K562 (cell line): ENCODE data around the gene RALGAPB. TPM values are rescaled to one million over a fixed set of nuclear protein-coding genes. Genes with fewer than 3 reads are reported as not detected.
A peak's percentile ranks its signal among the peaks of the same experiment; 100 is the strongest.

ENCODE experiments used
- ATAC-seq: fragments of 200-7000 bp; cut with Tn5 transposase; 3 replicates; pipeline ENCODE4 v1.9.1; 2020; ENCODE audit warnings: moderate library complexity
- BruUV-seq: library from RNA; stranded (reverse); fragments of 400-500 nt; replicated peaks from 2 replicates; lab custom pipeline; 2021; lab: Mats Ljungman, UMichigan
- CTCF ChIA-PET: fragments of 300-600 bp; formaldehyde crosslinking; extraction: SDS; loops from one replicate; lab custom pipeline; 2021; ENCODE audit warnings: low intra/inter-chr PET ratio; lab: Yijun Ruan, JAX
- POLR2A ChIA-PET: fragments of 300-600, 350-650 bp; sonication (Branson Sonifier 250); formaldehyde crosslinking; extraction: SDS; loops from one replicate; lab custom pipeline; 2021; ENCODE audit warnings: antibody characterized with exemption, inconsistent platforms; lab: Yijun Ruan, JAX
- DNase-seq, 4 experiments: peaks; one replicate each; pipeline versions ENCODE4 v3.0.0 to v3.0.0-alpha.2; 2011 to 2018; ENCODE audit warnings: low spot score in 3 of 4, mixed read lengths in 3 of 4; ENCODE audit errors: extremely low read depth in 1 of 4
- FAIRE-seq: peaks from 2 replicates; lab custom pipeline; 2011; peaks lifted over from hg19 to GRCh38; lab: Jason Lieb, UNC
- H2AFZ ChIP-seq: 2 replicates; pipeline ENCODE4 v1.6.0; 2011; ENCODE audit warnings: low read depth, low read length, control low read depth, inconsistent platforms
- H3K27ac ChIP-seq: fragments of 200-600 bp; 3 replicates; pipeline ENCODE4 v1.8.0; 2011; ENCODE audit warnings: low read depth, mild to moderate bottlenecking, control low read depth, inconsistent platforms, low read length, moderate library complexity, mixed read lengths; ENCODE audit errors: extremely low read depth
- H3K27me3 ChIP-seq, 2 experiments: fragments of 300-600 bp in 1 of 2; 2 replicates in 1 of 2; 3 replicates in 1 of 2; pipeline versions ENCODE4 v1.6.0 to v1.8.0; 2011; ENCODE audit warnings: inconsistent platforms in 2 of 2, low read length in 2 of 2, mild to moderate bottlenecking in 1 of 2, mixed read lengths in 1 of 2, moderate library complexity in 1 of 2; ENCODE audit not compliant: control insufficient read depth in 2 of 2, insufficient read depth in 2 of 2
- H3K36me3 ChIP-seq: fragments of 300-600 bp; 3 replicates; pipeline ENCODE4 v1.8.0; 2011; ENCODE audit warnings: mild to moderate bottlenecking, low read length, inconsistent platforms; ENCODE audit not compliant: control insufficient read depth, insufficient read depth
- H3K4me1 ChIP-seq, 2 experiments: fragments of 200-600 bp in 1 of 2; replicated peaks in 1 of 2; 2 replicates in 1 of 2; 3 replicates in 1 of 2; pipeline versions ENCODE4 v1.5.1 to v1.8.0; 2011; ENCODE audit warnings: inconsistent platforms in 2 of 2, low read length in 2 of 2, mild to moderate bottlenecking in 1 of 2, mixed read lengths in 1 of 2, moderate library complexity in 1 of 2; ENCODE audit not compliant: control insufficient read depth in 2 of 2, insufficient read depth in 2 of 2
- H3K4me2 ChIP-seq: 2 replicates; pipeline ENCODE4 v1.6.1; 2011; ENCODE audit warnings: low read length, control low read depth, inconsistent platforms, mixed read lengths; ENCODE audit not compliant: insufficient read depth
- H3K4me3 ChIP-seq: fragments of 200-600 bp; sonication (generic), shearing (Covaris generic); 2 replicates; pipeline ENCODE4 v1.5.1; 2016; ENCODE audit warnings: control low read depth, inconsistent platforms
- H3K79me2 ChIP-seq: fragments of 200-600 bp; 3 replicates; pipeline ENCODE4 v1.8.0; 2011; ENCODE audit warnings: low read length, inconsistent platforms; ENCODE audit not compliant: control insufficient read depth, insufficient read depth
- H3K9ac ChIP-seq, 2 experiments: 2 replicates each; pipeline versions ENCODE4 v1.6.0 to v1.6.1; 2011; ENCODE audit warnings: low read depth in 2 of 2, low read length in 2 of 2, control low read depth in 1 of 2, inconsistent platforms in 1 of 2, mild to moderate bottlenecking in 1 of 2, mixed read lengths in 1 of 2; ENCODE audit not compliant: insufficient read depth in 1 of 2
- H3K9me1 ChIP-seq: one replicate; pipeline ENCODE4 v1.6.0; 2011; ENCODE audit warnings: inconsistent platforms, mild to moderate bottlenecking, low read length, moderate library complexity; ENCODE audit not compliant: control insufficient read depth, insufficient read depth
- H3K9me3 ChIP-seq: replicated peaks from 2 replicates; pipeline ENCODE4 v1.5.1; 2011; ENCODE audit warnings: low read depth, low read length, inconsistent platforms; ENCODE audit not compliant: control insufficient read depth, insufficient read depth
- H4K20me1 ChIP-seq: replicated peaks from 2 replicates; pipeline ENCODE4 v1.6.1; 2011; ENCODE audit warnings: low read length, inconsistent platforms, mixed read lengths; ENCODE audit not compliant: control insufficient read depth, insufficient read depth
- CC2D1A ChIP-seq: fragments of 450-650 bp; IDR thresholded peaks from 2 replicates; pipeline ENCODE4 v1.6.1; 2017; ENCODE audit warnings: mild to moderate bottlenecking
- TAF15 ChIP-seq: fragments of 200-400 bp; formaldehyde crosslinking; IDR thresholded peaks from 2 replicates; pipeline ENCODE4 v1.6.1; 2017; ENCODE audit warnings: mild to moderate bottlenecking, low read depth, low read length, moderate library complexity
- WGBS: fragments of 100-300 bp; shearing (Covaris generic); methylation state at CpG from one replicate; pipeline ENCODE4 v1.1.6; 2016; ENCODE audit warnings: low coverage, mixed read lengths; ENCODE audit not compliant: insufficient coverage; ENCODE audit errors: missing lambda C conversion rate; 5-methylcytosine and 5-hydroxymethylcytosine counted together
- in situ Hi-C: fragments of 300-500 bp; cut with MboI; formaldehyde crosslinking; loops from 4 replicates; pipeline ENCODE4 v1.15.0; 2018; ENCODE audit warnings: inconsistent platforms, mixed read lengths
- intact Hi-C: fragments of 100-400 bp; cut with micrococcal nuclease; formaldehyde crosslinking; loops from 2 replicates; pipeline ENCODE4 v1.14.2; 2022
- polyA plus RNA-seq, 8 experiments: library from polyadenylated mRNA; depleted of rRNA in 4 of 8; stranded (reverse) in 5 of 8; unstranded in 3 of 8; fragments of >200 nt; fragmentation: Nextera tagmentation in 2 of 8; fragmentation: Illumina TruSeq in 1 of 8; extraction: Ambion mirVana in 2 of 8; extraction: Trizol in 1 of 8; gene quantifications; 2 replicates each; pipeline versions ENCODE4 v1.2.1 to v1.2.3, GENCODE V29; 2011 to 2014; ENCODE audit warnings: inconsistent platforms in 1 of 8, missing spikeins in 1 of 8
- total RNA-seq, 7 experiments: library from RNA; depleted of rRNA in 6 of 7; stranded (reverse); fragments of >200 nt in 6 of 7; fragmentation: Illumina TruSeq in 2 of 7; extraction: Trizol in 2 of 7; gene quantifications; 2 replicates each; pipeline versions ENCODE4 v1.2.1 to v1.2.3, GENCODE V29; 2011 to 2021; ENCODE audit warnings: low replicate concordance in 1 of 7
- TF ChIP-seq, protein P1 (sequence below): fragments of 450-650 bp; IDR thresholded peaks from 2 replicates; pipeline ENCODE4 v1.6.1; 2018; ENCODE audit not compliant: partially characterized antibody

RALGAPB gene
- total and polyA plus RNA-seq, 9 of the 15 experiments (the other 6 are each of a cell fraction or from before 2014, with no cell fraction given), result 4.3 to 25.6 (median 13.6) TPM

DNA sequence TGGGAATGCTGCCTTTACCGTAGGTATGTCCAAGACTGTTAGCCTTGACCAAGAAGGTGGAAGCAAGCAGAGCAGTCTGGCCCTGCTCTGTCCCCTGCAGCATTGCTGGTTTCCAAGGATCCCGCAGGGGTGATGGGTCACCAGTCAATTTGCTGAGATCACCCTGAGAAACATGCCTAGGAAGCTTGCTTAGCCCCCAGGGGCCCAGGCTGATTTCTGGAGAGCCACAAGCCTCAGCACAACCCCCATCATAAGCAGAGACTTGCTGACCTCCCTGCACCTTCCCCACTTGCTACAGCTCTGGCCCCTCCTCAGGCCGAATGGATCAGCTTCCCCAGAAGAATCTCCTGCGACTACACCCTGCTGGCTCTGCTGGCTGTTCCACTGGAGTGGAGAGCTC is 150.4 kb downstream of the RALGAPB start:
- no peak overlapping the region for H3K4me3 ChIP-seq
- POLR2A ChIA-PET, result interaction anchor here (1.2 kb wide), 1 partner anchor 19 kb away, joined by 3 read pairs; no protein-coding TSS in a partner anchor
- no peaks in the 10 kb centered on the region for H3K36me3 ChIP-seq
- H3K27ac ChIP-seq, result no peak overlapping the region
- H3K9me1 ChIP-seq, result no peaks in the 10 kb centered on the region
- H3K79me2 ChIP-seq, result no peaks in the 10 kb centered on the region
- H3K4me1 ChIP-seq, result peaks cover 0 to 3% of the 10 kb centered on the region in 2 experiments; a peak in 2 of 5 replicates
- no TSS peak for BruUV-seq
- H3K27me3 ChIP-seq, result peaks cover 35 to 45% of the 10 kb centered on the region in 2 experiments
- no peaks in the 10 kb centered on the region for H4K20me1 ChIP-seq
- TF ChIP-seq, protein P1, sequence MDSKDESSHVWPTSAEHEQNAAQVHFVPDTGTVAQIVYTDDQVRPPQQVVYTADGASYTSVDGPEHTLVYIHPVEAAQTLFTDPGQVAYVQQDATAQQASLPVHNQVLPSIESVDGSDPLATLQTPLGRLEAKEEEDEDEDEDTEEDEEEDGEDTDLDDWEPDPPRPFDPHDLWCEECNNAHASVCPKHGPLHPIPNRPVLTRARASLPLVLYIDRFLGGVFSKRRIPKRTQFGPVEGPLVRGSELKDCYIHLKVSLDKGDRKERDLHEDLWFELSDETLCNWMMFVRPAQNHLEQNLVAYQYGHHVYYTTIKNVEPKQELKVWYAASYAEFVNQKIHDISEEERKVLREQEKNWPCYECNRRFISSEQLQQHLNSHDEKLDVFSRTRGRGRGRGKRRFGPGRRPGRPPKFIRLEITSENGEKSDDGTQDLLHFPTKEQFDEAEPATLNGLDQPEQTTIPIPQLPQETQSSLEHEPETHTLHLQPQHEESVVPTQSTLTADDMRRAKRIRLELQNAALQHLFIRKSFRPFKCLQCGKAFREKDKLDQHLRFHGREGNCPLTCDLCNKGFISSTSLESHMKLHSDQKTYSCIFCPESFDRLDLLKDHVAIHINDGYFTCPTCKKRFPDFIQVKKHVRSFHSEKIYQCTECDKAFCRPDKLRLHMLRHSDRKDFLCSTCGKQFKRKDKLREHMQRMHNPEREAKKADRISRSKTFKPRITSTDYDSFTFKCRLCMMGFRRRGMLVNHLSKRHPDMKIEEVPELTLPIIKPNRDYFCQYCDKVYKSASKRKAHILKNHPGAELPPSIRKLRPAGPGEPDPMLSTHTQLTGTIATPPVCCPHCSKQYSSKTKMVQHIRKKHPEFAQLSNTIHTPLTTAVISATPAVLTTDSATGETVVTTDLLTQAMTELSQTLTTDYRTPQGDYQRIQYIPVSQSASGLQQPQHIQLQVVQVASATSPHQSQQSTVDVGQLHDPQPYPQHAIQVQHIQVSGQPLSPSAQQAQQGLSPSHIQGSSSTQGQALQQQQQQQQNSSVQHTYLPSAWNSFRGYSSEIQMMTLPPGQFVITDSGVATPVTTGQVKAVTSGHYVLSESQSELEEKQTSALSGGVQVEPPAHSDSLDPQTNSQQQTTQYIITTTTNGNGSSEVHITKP, result peak; percentile 19
- TF ChIP-seq TAF15, result no peak
- TF ChIP-seq CC2D1A, result no peak
- no peaks in the 10 kb centered on the region for H3K9me3 ChIP-seq
- CTCF ChIA-PET, result no interaction called here
- ATAC-seq (no peak), DNase-seq (no peak), FAIRE-seq (no peak)
- in situ Hi-C loops (no loop called here), intact Hi-C loops (no loop called here)
- H2AFZ ChIP-seq, result no peak overlapping the region
- H3K9ac ChIP-seq, result no peak overlapping the region
- no peak overlapping the region for H3K4me2 ChIP-seq
- WGBS, result 0% methylated on average over 4 of the region's 4 CpGs
